LNCaP clone FGC (cell line): Measurements from ENCODE around the gene CLSTN2.

Experiments used
- DNase-seq: peaks from one replicate; pipeline ENCODE4 v3.0.0-alpha.2; 2011; ENCODE audit warnings: low read depth
- H3K4me3 ChIP-seq: 2 replicates; pipeline ENCODE4 v1.5.1; 2011; ENCODE audit warnings: mild to moderate bottlenecking, low read depth, low read length, control low read depth
- TF ChIP-seq, protein P1 (sequence below): IDR thresholded peaks from 2 replicates; pipeline ENCODE4 v1.5.1; 2012; ENCODE audit warnings: mild to moderate bottlenecking; ENCODE audit not compliant: control insufficient read depth, insufficient read depth; ENCODE audit errors: extremely low read depth

CLSTN2 gene

DNA sequence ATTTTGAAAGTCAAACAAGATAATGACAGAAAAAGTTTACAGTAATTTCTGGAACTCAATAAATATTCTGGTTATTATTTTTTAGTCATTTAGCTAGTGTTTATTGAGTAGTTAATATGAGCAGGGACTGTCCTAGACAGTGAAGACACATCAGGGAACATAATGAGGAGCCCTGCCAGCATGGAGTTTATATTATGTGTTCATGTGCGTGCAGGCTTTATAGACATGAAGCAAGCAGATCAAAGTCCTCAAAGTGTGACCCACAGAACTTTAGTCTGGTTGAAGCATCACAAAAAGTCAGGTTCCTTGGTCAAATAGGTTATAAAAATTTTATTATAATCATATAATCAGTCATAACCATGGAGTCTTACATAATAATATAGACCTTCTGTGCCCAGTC lies 289.3 kb downstream of the CLSTN2 start:
- TF ChIP-seq, protein P1, sequence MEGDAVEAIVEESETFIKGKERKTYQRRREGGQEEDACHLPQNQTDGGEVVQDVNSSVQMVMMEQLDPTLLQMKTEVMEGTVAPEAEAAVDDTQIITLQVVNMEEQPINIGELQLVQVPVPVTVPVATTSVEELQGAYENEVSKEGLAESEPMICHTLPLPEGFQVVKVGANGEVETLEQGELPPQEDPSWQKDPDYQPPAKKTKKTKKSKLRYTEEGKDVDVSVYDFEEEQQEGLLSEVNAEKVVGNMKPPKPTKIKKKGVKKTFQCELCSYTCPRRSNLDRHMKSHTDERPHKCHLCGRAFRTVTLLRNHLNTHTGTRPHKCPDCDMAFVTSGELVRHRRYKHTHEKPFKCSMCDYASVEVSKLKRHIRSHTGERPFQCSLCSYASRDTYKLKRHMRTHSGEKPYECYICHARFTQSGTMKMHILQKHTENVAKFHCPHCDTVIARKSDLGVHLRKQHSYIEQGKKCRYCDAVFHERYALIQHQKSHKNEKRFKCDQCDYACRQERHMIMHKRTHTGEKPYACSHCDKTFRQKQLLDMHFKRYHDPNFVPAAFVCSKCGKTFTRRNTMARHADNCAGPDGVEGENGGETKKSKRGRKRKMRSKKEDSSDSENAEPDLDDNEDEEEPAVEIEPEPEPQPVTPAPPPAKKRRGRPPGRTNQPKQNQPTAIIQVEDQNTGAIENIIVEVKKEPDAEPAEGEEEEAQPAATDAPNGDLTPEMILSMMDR = no peak
- no peak overlapping the region for H3K4me3 ChIP-seq
- DNase-seq = no peak

DNA sequence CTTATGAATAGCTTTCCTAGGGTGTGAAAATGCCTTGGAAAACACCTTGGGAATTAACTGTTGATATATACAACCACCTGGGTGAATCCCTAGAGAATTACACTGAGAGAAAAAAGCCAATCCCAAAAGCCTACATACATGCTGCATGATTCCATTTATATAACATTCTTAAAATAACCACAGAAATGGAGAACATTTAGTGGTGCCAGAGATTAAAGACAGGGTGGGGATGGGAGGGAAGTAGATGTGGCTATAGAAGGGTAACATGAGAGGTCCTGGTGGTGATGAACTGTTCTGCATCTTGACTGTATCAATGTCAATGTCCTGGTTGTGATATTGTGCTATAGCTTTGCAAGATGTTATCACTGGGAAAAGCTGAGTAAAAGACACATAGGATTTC lies 291.0 kb downstream of the CLSTN2 start:
- TF ChIP-seq, protein P1 = no peak
- DNase-seq = no peak
- no peak overlapping the region for H3K4me3 ChIP-seq

DNA sequence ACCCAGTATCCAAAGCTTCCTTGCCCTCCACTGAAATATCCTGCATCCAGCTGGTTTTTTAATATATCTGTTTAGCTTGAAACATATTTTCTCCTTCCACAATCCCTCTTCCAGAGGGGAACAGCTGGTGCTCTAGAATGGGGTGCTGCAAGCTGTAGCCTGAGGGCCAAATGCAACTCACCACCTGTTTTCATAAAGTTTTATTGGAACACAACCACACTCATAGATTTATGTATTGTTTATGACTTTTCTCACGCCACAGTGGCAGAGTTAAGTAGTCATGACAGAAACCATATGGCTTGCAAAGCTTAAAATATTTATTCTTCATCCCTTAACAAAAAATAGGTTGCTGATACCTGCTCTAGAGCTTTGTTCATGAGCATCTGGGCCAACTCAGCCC lies 298.7 kb downstream of the CLSTN2 start:
- no peak for DNase-seq
- no peak overlapping the region for H3K4me3 ChIP-seq
- TF ChIP-seq, protein P1 = no peak

DNA sequence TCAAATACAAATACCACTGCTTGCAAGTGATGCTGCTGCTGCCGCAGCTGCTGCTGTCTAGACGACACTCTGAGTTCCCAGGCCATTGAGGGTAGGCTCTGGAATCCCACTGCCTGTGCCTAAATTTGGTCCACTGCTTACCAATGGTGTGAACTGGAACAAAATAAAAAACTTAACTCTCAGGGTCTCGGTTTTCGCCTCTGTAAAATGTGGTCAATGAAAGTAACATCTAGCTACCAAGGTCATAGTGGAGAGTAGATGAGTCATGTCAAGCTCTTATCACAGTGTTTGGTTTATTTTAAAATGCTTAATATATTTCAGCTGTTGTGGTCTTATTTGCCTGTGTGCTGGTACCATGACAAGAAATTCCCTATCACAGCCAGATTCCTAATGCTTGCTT lies 299.3 kb downstream of the CLSTN2 start:
- H3K4me3 ChIP-seq = no peak overlapping the region
- TF ChIP-seq, protein P1 = no peak
- no peak for DNase-seq

DNA sequence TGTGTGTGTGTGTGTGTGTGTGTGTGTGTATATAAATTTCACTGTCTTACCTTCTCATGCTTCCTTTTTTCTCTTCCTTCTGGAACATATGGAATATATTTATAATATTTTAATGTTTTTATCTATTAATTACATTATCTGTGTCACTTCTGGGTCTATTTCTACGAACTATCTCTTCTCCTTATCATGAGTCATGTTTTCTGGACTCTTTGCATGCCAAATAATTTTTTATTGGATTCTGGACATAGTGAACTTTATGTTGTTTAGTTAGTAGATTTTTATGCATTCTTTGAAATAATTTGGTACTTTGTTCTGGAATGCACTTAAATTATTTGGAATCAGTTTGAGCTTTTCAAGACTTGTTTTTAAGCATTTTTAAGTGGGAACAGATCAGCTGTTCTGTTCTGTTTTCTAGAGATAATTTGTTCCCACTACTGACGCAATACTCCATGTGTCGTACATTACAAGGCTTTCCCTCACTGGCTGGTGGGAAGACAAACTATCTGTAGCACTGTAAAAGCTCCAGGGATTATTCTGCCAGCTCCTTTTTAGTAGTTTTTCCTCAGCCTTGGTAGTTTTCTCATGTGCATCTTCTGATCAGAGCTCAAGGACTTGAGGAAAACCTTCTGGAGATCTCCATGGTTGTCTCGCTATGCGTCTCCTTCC lies 302.0 kb downstream of the CLSTN2 start:
- no peak for DNase-seq
- no peak overlapping the region for H3K4me3 ChIP-seq
- TF ChIP-seq, protein P1 = no peak

DNA sequence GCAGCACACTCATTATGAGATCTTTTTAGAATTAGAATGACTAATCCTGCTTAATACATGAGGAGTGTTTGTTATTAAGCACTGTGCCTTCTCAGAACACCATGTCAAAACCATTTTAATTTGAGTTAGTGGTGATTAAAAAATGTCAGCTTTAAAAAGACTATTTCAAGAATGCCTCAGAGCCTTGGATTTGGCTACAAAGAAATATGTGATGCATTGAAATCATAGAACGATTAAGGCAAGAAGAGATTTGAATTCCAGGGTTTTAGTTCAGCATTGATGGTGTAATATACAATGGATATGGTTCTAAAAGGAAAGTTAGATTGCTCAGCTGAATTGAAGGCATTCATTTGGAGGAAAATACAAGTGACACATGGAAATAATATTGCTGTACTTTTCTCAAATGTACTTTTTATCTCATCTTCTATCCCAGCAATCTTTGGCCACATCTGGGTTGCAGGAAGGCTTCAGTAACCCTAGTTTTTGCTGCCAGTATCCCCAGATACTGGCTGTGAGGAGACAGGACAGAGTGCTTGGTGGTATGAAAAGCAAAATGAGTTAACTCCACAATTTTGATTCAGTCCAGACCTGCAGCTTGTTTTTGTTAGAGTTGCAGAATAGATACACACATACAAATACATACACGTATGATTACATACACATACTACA lies 303.8 kb downstream of the CLSTN2 start:
- no peak overlapping the region for H3K4me3 ChIP-seq
- no peak for DNase-seq
- TF ChIP-seq, protein P1 = no peak
